Keratinocyte (primary cell): ENCODE data around the gene IPO13. TPM values are rescaled to one million over a fixed set of nuclear protein-coding genes. Genes with fewer than 3 reads are reported as not detected.

ENCODE experiments used
- DNase-seq: peaks from one replicate; pipeline ENCODE4 v3.0.0-alpha.2; 2011; ENCODE audit warnings: low read depth, missing footprints, low spot score
- FAIRE-seq: peaks from 2 replicates; lab custom pipeline; 2011; peaks lifted over from hg19 to GRCh38; lab: Jason Lieb, UNC
- H2AFZ ChIP-seq: 2 replicates; pipeline ENCODE4 v1.6.0; 2012; ENCODE audit warnings: low read length, control low read depth, inconsistent platforms; ENCODE audit not compliant: control insufficient read depth
- H3K27ac ChIP-seq: 2 replicates; pipeline ENCODE4 v1.5.1; 2011; ENCODE audit warnings: low read length; ENCODE audit not compliant: control insufficient read depth, insufficient read depth
- H3K27me3 ChIP-seq: 3 replicates; pipeline ENCODE4 v1.6.0; 2011; ENCODE audit warnings: low read length; ENCODE audit not compliant: control insufficient read depth, insufficient read depth; ENCODE audit errors: extremely low read depth
- H3K36me3 ChIP-seq, 2 experiments: 2 replicates in 1 of 2; 3 replicates in 1 of 2; pipeline ENCODE4 v1.5.1; 2011; ENCODE audit warnings: low read length in 2 of 2, mild to moderate bottlenecking in 1 of 2; ENCODE audit not compliant: control insufficient read depth in 2 of 2, insufficient read depth in 2 of 2; ENCODE audit errors: extremely low read depth in 1 of 2
- H3K4me1 ChIP-seq: 3 replicates; pipeline ENCODE4 v1.5.1; 2011; ENCODE audit warnings: low read length; ENCODE audit not compliant: control insufficient read depth, insufficient read depth; ENCODE audit errors: extremely low read depth
- H3K4me2 ChIP-seq: 3 replicates; pipeline ENCODE4 v1.6.0; 2011; ENCODE audit warnings: low read depth, low read length; ENCODE audit not compliant: control insufficient read depth, insufficient read depth; ENCODE audit errors: extremely low read depth
- H3K4me3 ChIP-seq, 3 experiments: fragments of 200-600 bp in 1 of 3; sonication (generic) in 1 of 3; 2 replicates in 2 of 3; 3 replicates in 1 of 3; pipeline ENCODE4 v1.5.1; 2011 to 2016; ENCODE audit warnings: low read length in 3 of 3, mild to moderate bottlenecking in 3 of 3, control low read depth in 2 of 3, inconsistent platforms in 1 of 3, low read depth in 1 of 3, mixed read lengths in 1 of 3, mixed run types in 1 of 3, moderate library complexity in 1 of 3; ENCODE audit not compliant: control insufficient read depth in 2 of 3, insufficient read depth in 2 of 3; ENCODE audit errors: extremely low read depth in 1 of 3
- H3K79me2 ChIP-seq: 2 replicates; pipeline ENCODE4 v1.6.0; 2012; ENCODE audit warnings: low read length; ENCODE audit not compliant: control insufficient read depth, insufficient read depth
- H3K9ac ChIP-seq: 3 replicates; pipeline ENCODE4 v1.6.0; 2011; ENCODE audit warnings: low read length; ENCODE audit not compliant: control insufficient read depth, insufficient read depth; ENCODE audit errors: extremely low read depth
- H3K9me1 ChIP-seq: 3 replicates; pipeline ENCODE4 v1.6.0; 2011; ENCODE audit warnings: low read length; ENCODE audit not compliant: control insufficient read depth, insufficient read depth; ENCODE audit errors: extremely low read depth
- H3K9me3 ChIP-seq: 2 replicates; pipeline ENCODE4 v1.5.1; 2012; ENCODE audit warnings: low read depth, low read length; ENCODE audit not compliant: control insufficient read depth
- H4K20me1 ChIP-seq: 3 replicates; pipeline ENCODE4 v1.6.0; 2011; ENCODE audit warnings: low read length; ENCODE audit not compliant: control insufficient read depth, insufficient read depth; ENCODE audit errors: extremely low read depth
- EZH2 ChIP-seq: IDR thresholded peaks from one replicate; pipeline ENCODE4 v1.6.1; 2012; ENCODE audit warnings: inconsistent platforms, mild to moderate bottlenecking, low read length, moderate library complexity
- dilution Hi-C: fragments of 300-500 bp; cut with MboI; formaldehyde crosslinking; loops from one replicate; pipeline ENCODE4 v1.7.0; 2020; ENCODE audit warnings: low sequenced_read_pairs; ENCODE audit not compliant: extremely low pct_ligation_motif_present
- polyA plus RNA-seq, 5 experiments: library from polyadenylated mRNA; depleted of rRNA in 3 of 5; stranded (reverse) in 3 of 5; stranded (forward) in 1 of 5; unstranded in 1 of 5; fragments of >200 nt; gene quantifications; 1 replicate in 1 of 5; 2 replicates in 3 of 5; 3 replicates in 1 of 5; pipeline versions ENCODE4 v1.2.1 to v1.2.3, GENCODE V29; 2011 to 2012; ENCODE audit warnings: missing spikeins in 2 of 5, low read depth in 1 of 5, low replicate concordance in 1 of 5
- TF ChIP-seq, protein P1 (sequence below), 3 experiments: IDR thresholded peaks in 1 of 3; conservative IDR thresholded peaks in 1 of 3; optimal IDR thresholded peaks in 1 of 3; 2 replicates in 2 of 3; 3 replicates in 1 of 3; pipeline versions ENCODE3 to v1.5.1; 2011; ENCODE audit warnings: low read length in 3 of 3, mild to moderate bottlenecking in 3 of 3, moderate library complexity in 2 of 3, control low read depth in 1 of 3, inconsistent platforms in 1 of 3; ENCODE audit not compliant: insufficient read depth in 2 of 3; ENCODE audit errors: extremely low read depth in 1 of 3

The IPO13 gene
- polyA plus RNA-seq, 1 donor (not counting 4 experiments of a cell fraction or from before 2014, with no cell fraction given): 20.7 TPM

DNA sequence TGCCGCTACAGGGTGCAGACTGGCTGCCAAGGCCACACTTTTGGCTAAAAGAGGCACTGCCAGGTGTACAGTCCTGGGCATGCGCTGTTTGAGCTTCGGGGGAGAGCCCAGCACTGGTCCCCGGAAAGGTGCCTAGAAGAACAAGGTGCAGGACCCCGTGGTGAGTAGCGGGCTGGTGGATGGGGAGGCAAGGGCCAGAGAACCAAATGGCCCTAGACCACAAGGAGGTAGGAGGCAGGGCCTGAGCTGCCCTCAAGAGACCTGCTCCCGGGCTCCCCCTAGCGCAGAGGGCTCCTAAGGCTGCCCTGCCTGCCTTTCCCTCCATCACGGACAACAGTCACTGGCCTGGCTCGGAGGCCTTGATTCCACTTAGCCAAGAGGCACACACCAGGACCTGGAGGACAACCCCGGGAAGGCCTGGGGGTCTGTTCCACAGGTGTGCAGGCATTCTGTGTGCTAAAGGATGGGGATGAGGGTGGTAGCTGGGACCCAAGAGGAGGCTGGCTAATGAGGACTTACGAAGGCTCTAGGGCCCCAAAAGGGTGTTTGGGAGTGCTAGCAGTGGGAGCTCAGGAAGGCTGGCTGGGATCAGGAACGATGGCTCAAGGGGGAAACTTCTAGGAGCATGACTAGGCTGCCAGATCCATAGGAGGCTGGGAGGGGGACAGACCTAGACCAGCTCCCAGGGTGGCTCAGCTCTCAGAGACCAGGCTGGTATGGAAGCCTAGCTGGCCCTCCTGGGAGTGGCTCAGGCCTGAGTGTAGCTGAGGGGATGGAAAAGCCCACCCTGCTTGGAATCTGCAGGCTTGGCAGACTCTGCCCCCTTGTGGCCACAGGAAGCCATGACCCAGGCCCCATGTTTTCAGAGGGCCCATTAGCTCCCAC, 12.4 kb upstream of the IPO13 start:
- dilution Hi-C loops: loop anchor here (25.0 kb wide), 2 partner anchors 97 to 222 kb away; partner anchors contain the start of gene ST3GAL3
- Histone ChIP-seq H3K27me3 (no peaks in the 10 kb centered on the region), H3K4me3 (peak overlapping the region; percentile 66 to 95 (median 80)), H3K27ac (peak overlapping the region; percentile 81), H3K36me3 (peaks cover 7 to 28% of the 10 kb centered on the region in 2 experiments), H3K4me1 (peaks cover 68% of the 10 kb centered on the region), H3K9me1 (no peaks in the 10 kb centered on the region), H3K79me2 (peaks cover 39% of the 10 kb centered on the region), H2AFZ (no peak overlapping the region), H3K4me2 (peak overlapping the region; percentile 97), H3K9me3 (no peaks in the 10 kb centered on the region), H3K9ac (peak overlapping the region; percentile 89), H4K20me1 (peaks cover 2% of the 10 kb centered on the region)
- FAIRE-seq (peak; percentile 84), DNase-seq (no peak)
- TF ChIP-seq, protein P1, sequence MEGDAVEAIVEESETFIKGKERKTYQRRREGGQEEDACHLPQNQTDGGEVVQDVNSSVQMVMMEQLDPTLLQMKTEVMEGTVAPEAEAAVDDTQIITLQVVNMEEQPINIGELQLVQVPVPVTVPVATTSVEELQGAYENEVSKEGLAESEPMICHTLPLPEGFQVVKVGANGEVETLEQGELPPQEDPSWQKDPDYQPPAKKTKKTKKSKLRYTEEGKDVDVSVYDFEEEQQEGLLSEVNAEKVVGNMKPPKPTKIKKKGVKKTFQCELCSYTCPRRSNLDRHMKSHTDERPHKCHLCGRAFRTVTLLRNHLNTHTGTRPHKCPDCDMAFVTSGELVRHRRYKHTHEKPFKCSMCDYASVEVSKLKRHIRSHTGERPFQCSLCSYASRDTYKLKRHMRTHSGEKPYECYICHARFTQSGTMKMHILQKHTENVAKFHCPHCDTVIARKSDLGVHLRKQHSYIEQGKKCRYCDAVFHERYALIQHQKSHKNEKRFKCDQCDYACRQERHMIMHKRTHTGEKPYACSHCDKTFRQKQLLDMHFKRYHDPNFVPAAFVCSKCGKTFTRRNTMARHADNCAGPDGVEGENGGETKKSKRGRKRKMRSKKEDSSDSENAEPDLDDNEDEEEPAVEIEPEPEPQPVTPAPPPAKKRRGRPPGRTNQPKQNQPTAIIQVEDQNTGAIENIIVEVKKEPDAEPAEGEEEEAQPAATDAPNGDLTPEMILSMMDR (optimal IDR thresholded peaks at IDR 0.05 in 1 of 3, IDR thresholded peaks at IDR 0.05 in 1 of 3, conservative IDR thresholded peaks at IDR 0.05 in 1 of 3; ENCODE audit: extremely low read depth in 1 of 3, insufficient read depth in 2 of 3, low read length in 3 of 3): peak in 2 of 3 experiments; percentile 87 to 98
- TF ChIP-seq EZH2: no peak

DNA sequence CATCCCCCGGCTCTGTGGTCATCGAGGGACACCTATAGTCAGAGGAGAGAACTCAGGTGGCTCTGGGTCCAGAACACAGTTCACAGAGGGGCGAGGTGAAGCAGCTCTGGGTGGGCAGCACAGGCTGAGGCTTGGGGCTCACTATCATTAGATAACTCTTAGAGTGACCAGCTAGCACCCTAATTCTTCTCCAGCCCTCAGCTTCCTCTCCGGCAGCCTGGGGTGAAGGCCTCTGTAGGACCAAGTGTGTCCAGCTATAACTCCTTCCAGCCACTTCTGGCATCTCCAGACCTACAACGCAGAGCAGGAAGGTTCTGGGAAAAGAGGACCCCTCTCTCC, 11.8 kb upstream of the IPO13 start:
- Histone ChIP-seq H3K27ac (peak overlapping the region; percentile 81), H3K79me2 (peaks cover 39% of the 10 kb centered on the region), H3K9me1 (no peaks in the 10 kb centered on the region), H3K36me3 (peaks cover 7 to 26% of the 10 kb centered on the region in 2 experiments), H3K4me1 (peaks cover 64% of the 10 kb centered on the region), H3K4me2 (peak overlapping the region; percentile 97), H3K27me3 (no peaks in the 10 kb centered on the region), H3K4me3 (peak overlapping the region; percentile 66 to 95 (median 80)), H4K20me1 (peaks cover 2% of the 10 kb centered on the region), H3K9me3 (no peaks in the 10 kb centered on the region), H3K9ac (peak overlapping the region; percentile 89), H2AFZ (no peak overlapping the region)
- dilution Hi-C loops: loop anchor here (25.0 kb wide), 2 partner anchors 98 to 223 kb away; partner anchors contain the start of gene ST3GAL3
- TF ChIP-seq, protein P1 (optimal IDR thresholded peaks at IDR 0.05 in 1 of 3, IDR thresholded peaks at IDR 0.05 in 1 of 3, conservative IDR thresholded peaks at IDR 0.05 in 1 of 3; ENCODE audit: extremely low read depth in 1 of 3, insufficient read depth in 2 of 3, low read length in 3 of 3): no peak
- TF ChIP-seq EZH2: no peak
- DNase-seq (no peak), FAIRE-seq (peak; percentile 5)
